Neutrophil (primary cell): ENCODE data around the gene FLII.

ENCODE experiments used
- H3K27ac ChIP-seq: fragments of 200-600 bp; sonication (generic); 2 replicates; pipeline ENCODE4 v1.5.1; 2016; ENCODE audit warnings: mild to moderate bottlenecking, moderate library complexity
- H3K27me3 ChIP-seq: fragments of 200-600 bp; sonication (generic); 2 replicates; pipeline ENCODE4 v1.6.0; 2016; ENCODE audit warnings: mild to moderate bottlenecking
- H3K36me3 ChIP-seq: fragments of 200-600 bp; sonication (generic); 2 replicates; pipeline ENCODE4 v1.5.1; 2017
- H3K4me1 ChIP-seq, 2 experiments: fragments of 200-600 bp in 1 of 2; sonication (generic) in 1 of 2; 1 replicate in 1 of 2; 2 replicates in 1 of 2; pipeline versions ENCODE4 v1.5.1 to v1.6.1; 2013 to 2016; ENCODE audit warnings: low read depth in 1 of 2, low read length in 1 of 2, mild to moderate bottlenecking in 1 of 2, moderate library complexity in 1 of 2; ENCODE audit not compliant: control insufficient read depth in 1 of 2, insufficient read depth in 1 of 2
- H3K4me3 ChIP-seq, 2 experiments: fragments of 200-600 bp in 1 of 2; sonication (generic) in 1 of 2; 1 replicate in 1 of 2; 2 replicates in 1 of 2; pipeline ENCODE4 v1.5.1; 2013 to 2016; ENCODE audit warnings: low read depth in 1 of 2, low read length in 1 of 2, mild to moderate bottlenecking in 1 of 2, moderate library complexity in 1 of 2
- H3K9me3 ChIP-seq: fragments of 200-600 bp; sonication (generic); 2 replicates; pipeline ENCODE4 v1.5.1; 2016
- CTCF ChIP-seq: fragments of 200-600 bp; sonication (generic); IDR thresholded peaks from 2 replicates; pipeline ENCODE4 v1.5.1; 2016; ENCODE audit warnings: antibody characterized with exemption

The FLII gene

GRCh38 chr17:18253947-18254821, 4.4 kb downstream of the FLII start:
- Histone ChIP-seq H3K9me3 (no peaks in the 10 kb centered on the region), H3K27me3 (no peaks in the 10 kb centered on the region), H3K4me1 (peaks cover 23 to 25% of the 10 kb centered on the region in 2 experiments), H3K36me3 (peaks cover 76% of the 10 kb centered on the region), H3K27ac (no peak overlapping the region), H3K4me3 (no peak overlapping the region)
- TF ChIP-seq CTCF, result no peak

GRCh38 chr17:18253187-18253884, 5.2 kb downstream of the FLII start:
- Histone ChIP-seq H3K9me3 (no peaks in the 10 kb centered on the region), H3K27me3 (no peaks in the 10 kb centered on the region), H3K4me1 (peaks cover 18 to 19% of the 10 kb centered on the region in 2 experiments), H3K27ac (no peak overlapping the region), H3K4me3 (no peak overlapping the region), H3K36me3 (peaks cover 85% of the 10 kb centered on the region)
- no peak for TF ChIP-seq CTCF

- no peaks in the 10 kb centered on the region for H3K27me3 ChIP-seq
- peaks cover 10 to 12% of the 10 kb centered on the region in 2 experiments for H3K4me1 ChIP-seq
- H3K4me3 ChIP-seq, result no peak overlapping the region
- TF ChIP-seq CTCF, result no peak
- no peaks in the 10 kb centered on the region for H3K9me3 ChIP-seq
- H3K27ac ChIP-seq, result no peak overlapping the region
- peaks cover 97% of the 10 kb centered on the region for H3K36me3 ChIP-seq
These were observed 6.4 kb downstream of the FLII start for GRCh38 chr17:18252160-18252559.

GRCh38 chr17:18251204-18251603, 7.3 kb downstream of the FLII start:
- Histone ChIP-seq H3K9me3 (no peaks in the 10 kb centered on the region), H3K4me1 (peaks cover under 1 to 3% of the 10 kb centered on the region in 2 experiments), H3K4me3 (no peak overlapping the region), H3K27me3 (no peaks in the 10 kb centered on the region), H3K27ac (no peak overlapping the region), H3K36me3 (peaks cover 100% of the 10 kb centered on the region)
- no peak for TF ChIP-seq CTCF

GRCh38 chr17:18250708-18251107, 7.8 kb downstream of the FLII start:
- Histone ChIP-seq H3K36me3 (peaks cover 100% of the 10 kb centered on the region), H3K4me1 (no peaks in the 10 kb centered on the region), H3K9me3 (no peaks in the 10 kb centered on the region), H3K27ac (no peak overlapping the region), H3K4me3 (no peak overlapping the region), H3K27me3 (no peaks in the 10 kb centered on the region)
- TF ChIP-seq CTCF, result no peak
